Measurements from ENCODE around the gene GABRB1. TPM values are rescaled to one million over a fixed set of nuclear protein-coding genes. Genes with fewer than 3 reads are reported as not detected.

GABRB1 gene
- total and polyA plus RNA-seq, 8 donors: 0.16 TPM; not detected in 7

GRCh38 chr4:47053485-47053884 is 22.1 kb downstream of the GABRB1 start:
- DNase-seq: no peak
- ATAC-seq: no peak
- H3K9me3 ChIP-seq: no peaks in the 10 kb centered on the region
- no peak for FAIRE-seq
- intact Hi-C loops (cut with DNase I): no loop called here
- no peak for TF ChIP-seq CTCF (IDR thresholded peaks at IDR 0.05)
- no peaks in the 10 kb centered on the region for H3K4me1 ChIP-seq
- no peak overlapping the region for H3K4me3 ChIP-seq
- no peaks in the 10 kb centered on the region for H3K36me3 ChIP-seq
- no peaks in the 10 kb centered on the region for H3K27me3 ChIP-seq
- WGBS, 2 donors: 62 to 68% methylated on average over 2 of the region's 2 CpGs
- H3K27ac ChIP-seq: no peak overlapping the region

GRCh38 chr4:47054130-47054529 is 22.8 kb downstream of the GABRB1 start:
- WGBS, 2 donors: 66 to 74% methylated on average over 3 of the region's 3 CpGs
- DNase-seq (no peak), FAIRE-seq (no peak), ATAC-seq (no peak)
- no peak for TF ChIP-seq CTCF (IDR thresholded peaks at IDR 0.05)
- Histone ChIP-seq H3K27ac (no peak overlapping the region), H3K27me3 (no peaks in the 10 kb centered on the region), H3K4me3 (no peak overlapping the region), H3K4me1 (no peaks in the 10 kb centered on the region), H3K9me3 (no peaks in the 10 kb centered on the region), H3K36me3 (no peaks in the 10 kb centered on the region)
- intact Hi-C loops (cut with DNase I): no loop called here

- FAIRE-seq: no peak
- no peak overlapping the region for H3K4me3 ChIP-seq
- intact Hi-C loops (cut with DNase I): no loop called here
- H3K36me3 ChIP-seq: no peaks in the 10 kb centered on the region
- no peaks in the 10 kb centered on the region for H3K4me1 ChIP-seq
- 21% methylated on average over 2 of the region's 2 CpGs for WGBS, 2 donors
- H3K27me3 ChIP-seq: no peaks in the 10 kb centered on the region
- TF ChIP-seq CTCF (IDR thresholded peaks at IDR 0.05): no peak
- DNase-seq: no peak
- no peak overlapping the region for H3K27ac ChIP-seq
- no peaks in the 10 kb centered on the region for H3K9me3 ChIP-seq
- no peak for ATAC-seq
Observed at GRCh38 chr4:47057991-47058390, 26.6 kb downstream of the GABRB1 start.

GRCh38 chr4:47060561-47060960 is 29.2 kb downstream of the GABRB1 start:
- no peak for TF ChIP-seq CTCF (IDR thresholded peaks at IDR 0.05)
- DNase-seq (no peak), ATAC-seq (no peak), FAIRE-seq (no peak)
- no peaks in the 10 kb centered on the region for H3K27me3 ChIP-seq
- intact Hi-C loops (cut with DNase I): no loop called here
- no peak overlapping the region for H3K27ac ChIP-seq
- no peaks in the 10 kb centered on the region for H3K36me3 ChIP-seq
- no peaks in the 10 kb centered on the region for H3K4me1 ChIP-seq
- no peak overlapping the region for H3K4me3 ChIP-seq
- H3K9me3 ChIP-seq: no peaks in the 10 kb centered on the region
- WGBS, 2 donors: 42 to 49% methylated on average over 4 of the region's 4 CpGs

- Histone ChIP-seq H3K9me3 (no peaks in the 10 kb centered on the region), H3K27ac (no peak overlapping the region), H3K36me3 (no peaks in the 10 kb centered on the region), H3K27me3 (no peaks in the 10 kb centered on the region), H3K4me3 (no peak overlapping the region), H3K4me1 (no peaks in the 10 kb centered on the region)
- ATAC-seq (no peak), FAIRE-seq (no peak), DNase-seq (no peak)
- intact Hi-C loops (cut with DNase I): no loop called here
- 44 to 53% methylated on average over 3 of the region's 3 CpGs for WGBS, 2 donors
- TF ChIP-seq CTCF (IDR thresholded peaks at IDR 0.05): no peak
Observed at GRCh38 chr4:47061435-47061834, 30.1 kb downstream of the GABRB1 start.
